NCI-H1417 (cell line): ENCODE results near the gene KCNG2.

Experiments
- DNase-seq, 3 experiments: peaks; one replicate each; lab custom pipeline; 2025; lab: John Stamatoyannopoulos, UW

Gene KCNG2

DNA sequence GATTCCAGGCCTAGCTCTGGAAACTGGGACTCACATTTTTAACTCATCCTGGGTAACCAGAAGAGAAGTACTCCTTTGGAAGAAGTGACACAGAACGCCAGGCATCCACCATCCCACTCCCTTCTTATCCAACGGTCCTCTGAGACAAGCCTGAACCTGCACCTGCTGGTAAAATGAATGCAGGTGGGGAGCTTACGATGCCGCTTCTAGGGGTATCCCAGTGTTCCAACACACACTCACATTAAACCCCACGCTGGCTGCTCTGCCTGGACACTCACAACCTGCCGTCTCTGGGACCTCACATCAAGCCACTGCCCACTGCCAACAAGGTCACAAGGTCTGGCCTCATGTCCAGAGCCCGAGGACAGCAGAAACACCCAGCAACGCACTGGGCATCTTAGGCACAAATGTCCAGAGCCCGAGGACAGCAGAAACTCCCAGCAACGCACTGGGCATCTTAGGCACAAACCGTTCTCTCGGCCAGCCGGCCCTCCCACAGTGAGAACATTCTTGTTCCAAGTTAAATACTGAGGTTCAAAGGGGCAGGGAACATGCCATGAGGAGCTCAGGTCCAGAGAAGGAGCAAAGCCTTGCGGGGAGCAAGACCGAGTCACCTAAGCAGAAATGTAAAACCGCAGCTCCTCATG is 143.9 kb downstream of the KCNG2 start:
- no peak for DNase-seq

- DNase-seq, result no peak
These were observed 144.5 kb downstream of the KCNG2 start for GRCh38 chr18:79942211-79942610.

DNA sequence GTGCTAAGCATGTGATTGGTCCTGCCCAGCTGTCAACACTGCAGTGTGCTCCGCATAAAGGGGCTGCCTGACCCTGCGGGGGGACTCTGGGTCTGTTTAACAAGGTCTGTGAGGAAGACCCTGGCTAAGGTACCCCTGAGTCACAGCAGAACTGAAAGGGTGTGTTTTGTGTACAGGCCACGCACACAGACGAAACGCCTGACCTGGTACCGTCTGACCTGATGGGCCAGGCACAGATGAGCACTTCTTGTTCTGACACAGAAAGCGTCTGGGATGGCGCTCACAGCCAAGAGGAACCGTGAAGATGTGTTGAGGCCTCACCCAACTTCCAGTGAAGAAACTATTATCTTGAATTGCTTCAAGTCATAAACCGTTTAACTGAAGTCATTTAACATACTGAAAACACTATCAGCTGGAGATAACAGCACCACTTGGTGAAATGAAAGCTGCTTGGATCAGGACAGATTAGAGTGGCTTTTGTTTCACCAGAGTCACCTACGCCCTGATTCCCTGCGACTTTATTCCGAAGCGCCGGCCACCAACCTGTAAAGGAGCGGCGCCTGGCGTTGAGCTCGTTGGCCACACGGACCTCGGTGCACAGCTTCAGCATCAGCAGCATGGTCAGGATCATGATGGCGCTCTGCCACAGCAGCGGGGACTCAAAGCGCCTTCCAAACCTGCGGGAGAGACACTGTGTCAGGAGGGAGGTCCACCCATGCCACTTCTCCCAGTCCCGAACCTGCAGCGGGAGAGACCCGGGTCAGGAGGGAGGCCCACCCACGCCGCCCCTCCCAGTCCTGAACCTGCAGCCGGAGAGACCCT is 145.3 kb downstream of the KCNG2 start:
- no peak for DNase-seq

- DNase-seq, result no peak
These were observed 145.9 kb downstream of the KCNG2 start for GRCh38 chr18:79943608-79944125.

DNA sequence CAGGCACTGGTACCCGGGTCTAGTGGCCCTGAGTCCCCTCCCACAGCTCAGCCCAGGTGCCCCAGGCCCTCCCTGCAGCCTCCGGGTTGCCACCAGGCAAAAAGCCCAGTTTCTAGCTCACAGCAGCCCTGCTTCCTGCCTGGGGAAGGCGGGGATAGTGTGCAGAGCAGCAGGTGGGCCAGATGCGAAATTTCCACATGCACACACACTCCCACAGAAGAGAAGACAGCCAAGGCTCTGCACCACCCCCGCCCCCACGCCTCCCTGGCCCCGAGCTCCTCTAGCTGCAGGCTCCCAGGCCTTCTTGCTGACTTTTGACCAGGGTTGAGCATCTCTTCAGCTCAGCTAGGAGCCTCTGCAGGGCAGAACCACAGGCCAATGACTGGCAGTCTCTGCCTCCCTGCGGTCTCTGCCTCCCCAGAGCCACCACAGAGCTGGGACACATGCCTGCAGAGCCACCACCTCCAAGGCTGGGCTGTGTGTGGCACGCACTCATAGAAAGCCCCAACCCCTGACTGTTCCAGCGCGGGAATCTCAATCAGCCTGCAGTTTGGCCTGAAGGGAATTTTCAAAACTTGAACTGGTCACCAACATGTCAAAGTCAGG is 146.5 kb downstream of the KCNG2 start:
- peak in 2 of 3 experiments; percentile 28 to 57 for DNase-seq

GRCh38 chr18:79944746-79945117 is 147.0 kb downstream of the KCNG2 start:
- DNase-seq, result no peak

DNA sequence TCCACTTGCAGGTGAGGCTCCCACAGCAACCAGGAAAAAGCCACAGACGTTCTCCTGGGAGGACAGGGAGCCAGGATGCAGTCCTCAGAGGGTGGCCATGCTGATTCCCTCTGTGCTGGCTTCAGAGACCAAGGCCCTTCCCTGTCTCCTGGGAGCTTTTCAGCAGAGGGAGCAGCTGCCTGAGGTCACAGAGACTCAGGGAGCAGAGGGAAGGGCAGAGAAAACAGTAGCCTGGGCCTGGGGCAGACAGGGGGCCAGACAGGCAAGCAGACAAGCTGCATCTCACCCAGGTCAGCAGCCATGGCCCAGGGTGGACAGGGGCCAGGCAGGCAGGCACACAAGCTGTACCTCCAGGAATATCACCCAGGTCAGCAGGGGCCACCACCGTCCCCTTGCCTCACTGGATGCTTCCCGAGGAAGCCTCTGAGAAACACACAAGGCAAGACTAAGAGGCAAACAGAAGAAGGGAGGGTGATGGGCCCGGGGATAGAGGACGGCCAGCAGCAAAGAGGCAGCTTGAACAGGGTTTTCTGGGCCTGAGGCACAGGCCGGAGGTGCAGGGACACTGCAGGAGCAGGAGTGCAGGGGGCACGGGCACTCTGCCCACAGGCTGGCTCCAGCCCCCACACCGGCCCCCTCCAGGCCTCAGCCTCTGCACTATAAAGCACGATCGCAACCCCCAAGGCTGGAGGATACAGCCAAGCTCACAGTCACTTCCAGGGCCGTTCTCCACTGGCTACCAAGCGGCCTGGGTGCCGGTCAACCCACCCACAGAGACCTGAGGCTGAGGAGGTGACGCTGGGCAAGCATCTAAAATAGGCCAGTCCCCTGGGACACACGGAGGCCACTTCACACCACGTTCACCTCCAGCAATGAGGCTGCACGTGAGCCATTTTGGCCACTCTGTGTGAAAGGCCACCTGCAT is 147.6 kb downstream of the KCNG2 start:
- peak in 1 of 3 experiments; percentile 20 for DNase-seq

- no peak for DNase-seq
These were observed 149.5 kb downstream of the KCNG2 start for GRCh38 chr18:79947054-79947755.

- DNase-seq, result no peak
These were observed 150.3 kb downstream of the KCNG2 start for GRCh38 chr18:79947881-79948610.

- peak in 2 of 3 experiments; percentile 15 to 67 for DNase-seq
These were observed 151.1 kb downstream of the KCNG2 start for GRCh38 chr18:79948719-79949411.
